BE2C (cell line): ENCODE measurements around the gene CCDC152.
"Not testable (repeated sequence)": the region's sequence is repeated elsewhere in the genome, so short reads cannot be mapped to it uniquely, and the experiment has no call there.

Source experiments
- DNase-seq: peaks from one replicate; pipeline ENCODE4 v3.0.0-alpha.2; 2020
- H3K27me3 ChIP-seq: fragments of 250-450 bp; sonication (Bioruptor Pico); 2 replicates; pipeline ENCODE4 v1.5.1; 2020; ENCODE audit warnings: mild to moderate bottlenecking
- H3K36me3 ChIP-seq: fragments of 250-450 bp; sonication (Bioruptor Pico); 2 replicates; pipeline ENCODE4 v1.5.1; 2020; ENCODE audit warnings: mild to moderate bottlenecking
- H3K4me1 ChIP-seq: fragments of 250-450 bp; sonication (Bioruptor Pico); 2 replicates; pipeline ENCODE4 v1.5.1; 2020
- H3K4me3 ChIP-seq: 2 replicates; pipeline ENCODE4 v1.5.1; 2011; ENCODE audit warnings: low read depth, low read length
- H3K9me3 ChIP-seq: fragments of 250-450 bp; sonication (Bioruptor Pico); 2 replicates; pipeline ENCODE4 v1.5.1; 2020
- TF ChIP-seq, protein P1 (sequence below): IDR thresholded peaks from 2 replicates; pipeline ENCODE4 v1.5.1; 2012; ENCODE audit warnings: mild to moderate bottlenecking, low read depth, low read length

CCDC152 gene

DNA sequence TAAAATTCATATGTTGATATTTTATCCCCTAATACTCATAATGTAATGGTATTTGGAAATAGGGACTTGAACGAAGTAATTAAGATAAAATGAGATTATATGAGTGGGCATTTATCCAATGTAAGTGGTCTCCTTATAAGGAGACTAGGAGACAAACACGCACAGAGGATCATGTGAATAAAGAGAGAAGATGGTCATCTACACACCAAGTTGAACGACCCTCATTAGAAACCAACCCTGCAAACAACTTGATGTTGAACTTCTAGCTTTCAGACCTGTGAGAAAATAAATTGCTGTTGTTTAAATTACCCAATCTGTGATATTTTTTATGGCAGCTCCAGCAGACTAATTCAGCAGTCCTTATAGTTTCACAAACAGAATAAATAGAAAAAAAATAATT is 82.6 kb downstream of the CCDC152 start:
- no peaks in the 10 kb centered on the region for H3K36me3 ChIP-seq
- no peaks in the 10 kb centered on the region; the same call in 1 of the 2 replicates for H3K9me3 ChIP-seq
- H3K4me3 ChIP-seq: no peak overlapping the region
- no peak for DNase-seq
- TF ChIP-seq, protein P1, sequence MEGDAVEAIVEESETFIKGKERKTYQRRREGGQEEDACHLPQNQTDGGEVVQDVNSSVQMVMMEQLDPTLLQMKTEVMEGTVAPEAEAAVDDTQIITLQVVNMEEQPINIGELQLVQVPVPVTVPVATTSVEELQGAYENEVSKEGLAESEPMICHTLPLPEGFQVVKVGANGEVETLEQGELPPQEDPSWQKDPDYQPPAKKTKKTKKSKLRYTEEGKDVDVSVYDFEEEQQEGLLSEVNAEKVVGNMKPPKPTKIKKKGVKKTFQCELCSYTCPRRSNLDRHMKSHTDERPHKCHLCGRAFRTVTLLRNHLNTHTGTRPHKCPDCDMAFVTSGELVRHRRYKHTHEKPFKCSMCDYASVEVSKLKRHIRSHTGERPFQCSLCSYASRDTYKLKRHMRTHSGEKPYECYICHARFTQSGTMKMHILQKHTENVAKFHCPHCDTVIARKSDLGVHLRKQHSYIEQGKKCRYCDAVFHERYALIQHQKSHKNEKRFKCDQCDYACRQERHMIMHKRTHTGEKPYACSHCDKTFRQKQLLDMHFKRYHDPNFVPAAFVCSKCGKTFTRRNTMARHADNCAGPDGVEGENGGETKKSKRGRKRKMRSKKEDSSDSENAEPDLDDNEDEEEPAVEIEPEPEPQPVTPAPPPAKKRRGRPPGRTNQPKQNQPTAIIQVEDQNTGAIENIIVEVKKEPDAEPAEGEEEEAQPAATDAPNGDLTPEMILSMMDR: no peak
- H3K4me1 ChIP-seq: no peaks in the 10 kb centered on the region
- H3K27me3 ChIP-seq: no peaks in the 10 kb centered on the region; the same call in 1 of the 2 replicates

DNA sequence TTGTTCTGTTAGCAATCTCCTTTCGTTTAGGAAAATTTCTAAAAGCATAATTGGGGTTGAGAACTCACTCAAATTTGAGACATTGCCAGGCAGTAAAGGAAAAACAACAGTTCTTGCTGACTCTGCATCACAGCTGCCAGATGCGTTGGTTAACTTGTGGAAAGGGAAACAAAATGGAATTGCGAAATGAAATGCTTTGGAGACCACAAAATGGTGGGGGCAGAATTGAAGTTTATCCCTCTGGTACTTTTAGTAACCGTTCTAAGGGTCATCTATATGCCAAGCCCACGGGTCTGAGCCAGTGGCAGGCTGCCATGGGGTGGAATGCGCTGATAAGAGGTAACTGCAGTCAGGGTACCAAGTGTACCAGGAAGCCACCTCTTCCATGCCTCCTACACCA is 83.7 kb downstream of the CCDC152 start:
- TF ChIP-seq, protein P1: no peak
- Histone ChIP-seq H3K9me3 (no peaks in the 10 kb centered on the region; the same call in 1 of the 2 replicates), H3K4me3 (no peak overlapping the region), H3K4me1 (no peaks in the 10 kb centered on the region), H3K36me3 (no peaks in the 10 kb centered on the region), H3K27me3 (no peaks in the 10 kb centered on the region; the same call in 1 of the 2 replicates)
- DNase-seq: no peak

DNA sequence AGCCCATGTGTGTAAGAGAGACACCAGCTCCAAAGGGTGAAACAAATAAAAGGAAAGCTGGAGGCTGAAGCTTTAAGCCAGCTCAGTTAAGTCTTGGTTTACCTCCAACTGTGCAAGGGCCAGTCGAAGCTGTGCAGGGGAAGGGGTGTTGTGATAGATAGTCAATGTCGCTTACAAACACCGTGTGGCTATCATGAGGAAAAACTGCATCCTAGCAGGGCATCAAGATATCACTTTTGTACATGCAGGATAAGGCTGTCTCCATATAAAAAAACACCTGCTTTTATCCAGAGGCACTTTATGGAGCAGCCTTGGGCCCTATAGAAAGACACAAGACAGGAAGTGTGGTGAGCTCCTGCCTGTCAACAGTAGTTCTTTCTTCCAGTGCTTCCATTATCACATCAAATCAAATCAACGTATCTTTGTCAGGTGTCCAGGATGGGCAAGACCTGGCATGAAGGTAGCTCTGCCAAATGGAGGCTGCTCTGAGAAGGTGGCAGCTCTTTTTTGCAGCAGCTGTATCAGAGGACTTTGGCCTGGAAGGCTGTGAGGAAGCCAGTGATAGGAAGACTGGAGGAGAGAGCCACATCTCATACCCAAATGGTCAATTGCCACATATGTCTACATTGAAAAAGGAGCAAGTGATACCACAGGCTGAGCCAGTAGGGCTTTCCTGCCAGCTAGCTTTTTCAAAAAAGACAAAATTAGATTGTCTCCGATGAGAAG is 84.4 kb downstream of the CCDC152 start:
- no peaks in the 10 kb centered on the region; the same call in 1 of the 2 replicates for H3K27me3 ChIP-seq
- H3K4me3 ChIP-seq: no peak overlapping the region
- no peaks in the 10 kb centered on the region for H3K36me3 ChIP-seq
- no peak for DNase-seq
- H3K9me3 ChIP-seq: no peaks in the 10 kb centered on the region; the same call in 1 of the 2 replicates
- TF ChIP-seq, protein P1: no peak
- no peaks in the 10 kb centered on the region for H3K4me1 ChIP-seq

DNA sequence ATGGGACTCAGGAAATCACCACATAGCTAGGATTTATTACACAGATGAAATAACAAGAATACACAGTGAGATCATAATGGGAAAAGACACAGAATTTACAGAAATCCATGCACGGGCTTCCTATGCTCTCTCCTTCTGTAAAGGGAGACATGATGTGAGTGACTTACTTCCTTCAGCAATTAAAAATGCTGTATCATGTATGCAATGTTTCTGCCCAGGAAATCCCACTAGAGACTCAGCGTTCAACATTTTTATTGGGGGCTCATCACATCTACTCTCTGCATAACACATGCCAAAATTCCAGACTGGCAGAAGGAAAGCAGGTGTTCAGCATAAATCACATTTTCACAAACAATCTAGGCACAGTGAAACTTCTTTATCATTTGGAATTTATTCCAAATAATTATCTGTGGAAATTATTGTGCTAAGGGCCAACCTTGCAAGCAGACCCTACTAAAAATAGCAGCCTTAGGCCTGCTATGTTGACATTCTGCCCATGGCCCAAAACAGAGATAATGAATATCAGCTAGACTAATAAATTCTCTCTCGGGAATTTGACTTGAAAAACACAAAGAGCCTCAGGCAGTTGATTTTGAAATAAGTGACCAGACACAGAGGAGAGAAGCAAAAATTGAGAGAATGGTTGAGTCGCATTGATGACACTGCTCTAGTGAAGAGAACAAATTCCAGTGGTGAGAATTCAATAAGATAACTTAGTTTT is 86.5 kb downstream of the CCDC152 start:
- no peaks in the 10 kb centered on the region for H3K4me1 ChIP-seq
- H3K27me3 ChIP-seq: no peaks in the 10 kb centered on the region; the same call in 1 of the 2 replicates
- H3K4me3 ChIP-seq: no peak overlapping the region
- H3K9me3 ChIP-seq: no peaks in the 10 kb centered on the region
- no peak for DNase-seq
- TF ChIP-seq, protein P1: no peak
- H3K36me3 ChIP-seq: no peaks in the 10 kb centered on the region

DNA sequence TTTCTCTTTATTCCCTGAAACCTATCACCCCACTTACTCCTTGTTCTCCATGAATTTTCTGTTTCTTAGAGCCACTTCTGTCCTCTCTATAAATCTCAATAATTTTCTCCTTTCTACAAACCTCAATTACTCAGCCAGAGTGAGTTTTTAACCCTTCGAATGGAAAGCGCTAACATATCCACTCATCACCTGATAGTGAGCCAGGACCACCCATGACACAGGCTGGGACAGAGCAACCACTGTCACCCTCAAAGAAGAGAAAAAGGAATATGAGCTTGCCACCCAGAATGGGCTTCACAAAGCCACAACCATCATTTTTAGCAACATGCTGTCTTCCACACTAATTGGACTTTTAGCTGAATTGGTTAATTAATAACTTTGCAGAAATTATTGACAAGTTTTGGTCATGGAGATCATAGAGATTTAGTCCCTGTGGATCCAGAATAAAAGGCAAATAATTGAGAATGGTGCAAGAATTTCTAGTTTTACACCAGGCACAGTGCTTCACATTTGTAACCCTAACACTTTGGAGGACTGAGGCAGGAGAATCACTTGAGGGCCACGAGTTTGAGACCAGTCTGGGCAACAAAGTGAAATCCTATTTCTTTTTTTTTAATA is 87.2 kb downstream of the CCDC152 start:
- no peak overlapping the region for H3K4me3 ChIP-seq
- no peaks in the 10 kb centered on the region for H3K36me3 ChIP-seq
- TF ChIP-seq, protein P1: no peak
- H3K4me1 ChIP-seq: no peaks in the 10 kb centered on the region
- H3K27me3 ChIP-seq: peaks cover 2% of the 10 kb centered on the region; the same call in 1 of the 2 replicates
- H3K9me3 ChIP-seq: no peaks in the 10 kb centered on the region
- no peak for DNase-seq

DNA sequence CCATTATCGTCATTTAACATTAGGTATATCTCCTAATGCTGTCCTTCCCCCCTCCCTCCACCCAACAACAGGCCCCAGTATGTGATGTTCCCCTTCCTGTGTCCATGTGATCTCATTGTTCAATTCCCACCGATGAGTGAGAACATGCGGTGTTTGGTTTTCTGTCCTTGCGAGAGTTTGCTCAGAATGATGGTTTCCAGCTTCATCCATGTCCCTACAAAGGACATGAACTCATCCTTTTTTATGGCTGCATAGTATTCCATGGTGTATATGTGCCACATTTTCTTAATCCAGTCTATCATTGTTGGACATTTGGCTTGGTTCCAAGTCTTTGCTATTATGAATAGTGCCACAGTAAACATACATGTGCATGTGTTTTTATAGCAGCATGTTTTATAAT is 87.8 kb downstream of the CCDC152 start:
- H3K36me3 ChIP-seq, DNase-seq, H3K4me1 ChIP-seq, H3K4me3 ChIP-seq, H3K27me3 ChIP-seq, H3K9me3 ChIP-seq: not testable (repeated sequence)
